Gastrocnemius medialis (tissue), 4 donors: Measurements from ENCODE around the gene ALK.

Experiments used
- POLR2A ChIP-seq, 2 donors: fragments of 450-650 bp; IDR thresholded peaks; one replicate each; pipeline ENCODE4 v1.6.1; 2017; ENCODE audit warnings: antibody characterized with exemption in 2 of 2, mild to moderate bottlenecking in 2 of 2, moderate library complexity in 2 of 2
- TF ChIP-seq, protein P1 (sequence below), 5 experiments: fragments of 450-650 bp in 3 of 5; fragments of 200-600 bp in 2 of 5; sonication (generic) in 2 of 5; IDR thresholded peaks in 4 of 5; conservative IDR thresholded peaks in 1 of 5; 1 replicate in 4 of 5; 2 replicates in 1 of 5; pipeline ENCODE4 v1.5.1; 2016 to 2019; ENCODE audit warnings: antibody characterized with exemption in 5 of 5, mild to moderate bottlenecking in 3 of 5, moderate library complexity in 3 of 5

DNA sequence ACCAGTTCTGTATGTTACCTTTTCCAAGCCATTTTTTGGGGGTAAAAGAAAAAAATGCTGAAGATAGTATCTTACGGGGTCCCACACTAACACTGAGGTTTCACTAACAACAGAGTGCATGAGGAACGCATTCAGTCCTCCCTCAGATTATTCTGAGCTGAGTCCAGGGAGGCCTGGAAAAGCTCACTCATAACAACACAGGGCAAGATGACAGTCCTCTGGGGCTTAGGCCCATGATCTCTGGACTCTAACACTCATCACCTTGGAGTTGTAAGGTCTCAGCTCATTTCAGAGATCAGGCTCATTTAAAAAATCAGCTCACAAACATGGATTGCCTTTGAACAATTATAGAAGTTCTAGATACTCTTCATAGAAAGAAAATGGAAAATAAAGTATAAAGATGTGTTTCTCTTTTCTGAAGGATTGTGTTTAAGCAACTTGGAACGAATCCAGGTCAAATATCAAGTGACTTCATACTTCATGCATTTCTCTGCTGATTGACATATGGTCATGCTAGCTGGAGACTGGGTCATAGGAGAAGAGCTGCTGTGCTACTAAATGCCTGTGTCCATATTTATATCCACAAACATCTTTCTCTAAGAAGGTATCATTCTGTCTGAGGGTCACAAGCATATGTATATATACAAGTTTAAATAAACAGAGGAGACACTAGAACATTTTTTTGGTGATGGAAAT, 265.8 kb downstream of the ALK start:
- TF ChIP-seq, protein P1, sequence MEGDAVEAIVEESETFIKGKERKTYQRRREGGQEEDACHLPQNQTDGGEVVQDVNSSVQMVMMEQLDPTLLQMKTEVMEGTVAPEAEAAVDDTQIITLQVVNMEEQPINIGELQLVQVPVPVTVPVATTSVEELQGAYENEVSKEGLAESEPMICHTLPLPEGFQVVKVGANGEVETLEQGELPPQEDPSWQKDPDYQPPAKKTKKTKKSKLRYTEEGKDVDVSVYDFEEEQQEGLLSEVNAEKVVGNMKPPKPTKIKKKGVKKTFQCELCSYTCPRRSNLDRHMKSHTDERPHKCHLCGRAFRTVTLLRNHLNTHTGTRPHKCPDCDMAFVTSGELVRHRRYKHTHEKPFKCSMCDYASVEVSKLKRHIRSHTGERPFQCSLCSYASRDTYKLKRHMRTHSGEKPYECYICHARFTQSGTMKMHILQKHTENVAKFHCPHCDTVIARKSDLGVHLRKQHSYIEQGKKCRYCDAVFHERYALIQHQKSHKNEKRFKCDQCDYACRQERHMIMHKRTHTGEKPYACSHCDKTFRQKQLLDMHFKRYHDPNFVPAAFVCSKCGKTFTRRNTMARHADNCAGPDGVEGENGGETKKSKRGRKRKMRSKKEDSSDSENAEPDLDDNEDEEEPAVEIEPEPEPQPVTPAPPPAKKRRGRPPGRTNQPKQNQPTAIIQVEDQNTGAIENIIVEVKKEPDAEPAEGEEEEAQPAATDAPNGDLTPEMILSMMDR (IDR thresholded peaks at IDR 0.05 in 4 of 5, conservative IDR thresholded peaks at IDR 0.05 in 1 of 5), result no peak
- TF ChIP-seq POLR2A (IDR thresholded peaks at IDR 0.05), result no peak
